H1 (cell line): ENCODE results near the gene BLNK. TPM values are rescaled to one million over a fixed set of nuclear protein-coding genes. Genes with fewer than 3 reads are reported as not detected.

Source experiments
- CTCF ChIA-PET: fragments of 300-600 bp; sonication (Branson Sonifier 250); formaldehyde crosslinking; loops from one replicate; lab custom pipeline; 2021; ENCODE audit not compliant: partially characterized antibody; lab: Charles Lee
- POLR2A ChIA-PET: fragments of 300-600 bp; sonication (Branson Sonifier 250); formaldehyde crosslinking; loops from one replicate; lab custom pipeline; 2021; ENCODE audit warnings: inconsistent platforms; ENCODE audit not compliant: partially characterized antibody; lab: Charles Lee
- DNase-seq, 2 experiments: peaks; one replicate each; pipeline versions ENCODE4 v3.0.0 to v3.0.0-alpha.2; 2010 to 2022; ENCODE audit warnings: low spot score in 2 of 2, low read depth in 1 of 2, mixed read lengths in 1 of 2
- FAIRE-seq: peaks from 2 replicates; lab custom pipeline; 2011; peaks lifted over from hg19 to GRCh38; lab: Jason Lieb, UNC
- H2AFZ ChIP-seq: 2 replicates; pipeline ENCODE4 v1.8.1; 2012; ENCODE audit warnings: low read length, inconsistent platforms
- H2AK5ac ChIP-seq: 2 replicates; pipeline ENCODE4 v1.6.1; 2013; ENCODE audit warnings: low read depth, low read length
- H2BK120ac ChIP-seq: replicated peaks from 2 replicates; pipeline ENCODE3; 2013; ENCODE audit warnings: low read depth, low read length, inconsistent platforms
- H2BK12ac ChIP-seq: 2 replicates; pipeline ENCODE4 v1.6.1; 2013; ENCODE audit warnings: low read depth, low read length
- H2BK15ac ChIP-seq: 2 replicates; pipeline ENCODE4 v1.6.1; 2013; ENCODE audit warnings: low read length
- H2BK20ac ChIP-seq: 2 replicates; pipeline ENCODE4 v1.6.1; 2013; ENCODE audit warnings: low read length
- H2BK5ac ChIP-seq: 2 replicates; pipeline ENCODE4 v1.6.1; 2013; ENCODE audit warnings: low read depth, low read length
- H3K14ac ChIP-seq: 2 replicates; pipeline ENCODE4 v1.6.1; 2013; ENCODE audit warnings: inconsistent platforms; ENCODE audit not compliant: insufficient read length
- H3K18ac ChIP-seq: 2 replicates; pipeline ENCODE4 v1.6.1; 2013; ENCODE audit warnings: low read length; ENCODE audit errors: extremely low read depth
- H3K23ac ChIP-seq: 2 replicates; pipeline ENCODE4 v1.6.1; 2013; ENCODE audit warnings: inconsistent platforms; ENCODE audit not compliant: insufficient read length
- H3K23me2 ChIP-seq: 2 replicates; pipeline ENCODE4 v1.6.1; 2013; ENCODE audit warnings: low read depth, low read length
- H3K27ac ChIP-seq: 2 replicates; pipeline ENCODE4 v1.6.1; 2011; ENCODE audit warnings: low read depth, low read length, inconsistent platforms
- H3K27me3 ChIP-seq, 4 experiments: replicated peaks in 1 of 4; 1 replicate in 1 of 4; 2 replicates in 3 of 4; pipeline versions ENCODE4 v1.6.1 to v1.8.1; 2011 to 2013; ENCODE audit warnings: low read length in 3 of 4, mild to moderate bottlenecking in 3 of 4, inconsistent platforms in 2 of 4, mixed read lengths in 2 of 4, moderate library complexity in 1 of 4; ENCODE audit not compliant: control insufficient read depth in 3 of 4, insufficient read depth in 3 of 4; ENCODE audit errors: extremely low read depth in 1 of 4
- H3K36me3 ChIP-seq, 4 experiments: 2 replicates each; pipeline versions ENCODE4 v1.6.1 to v1.8.1; 2011 to 2013; ENCODE audit warnings: mild to moderate bottlenecking in 4 of 4, low read length in 3 of 4, moderate library complexity in 2 of 4, control low read depth in 1 of 4, inconsistent platforms in 1 of 4; ENCODE audit not compliant: insufficient read depth in 4 of 4, control insufficient read depth in 2 of 4
- H3K4ac ChIP-seq: replicated peaks from 2 replicates; pipeline ENCODE3; 2013; ENCODE audit warnings: low read length, low read depth, mixed read lengths, inconsistent platforms; ENCODE audit not compliant: insufficient read length
- H3K4me1 ChIP-seq, 4 experiments: replicated peaks in 1 of 4; 1 replicate in 1 of 4; 2 replicates in 3 of 4; pipeline versions ENCODE4 v1.6.1 to v1.8.1; 2011 to 2013; ENCODE audit warnings: low read length in 3 of 4, inconsistent platforms in 2 of 4, mixed read lengths in 1 of 4; ENCODE audit not compliant: insufficient read depth in 4 of 4, control insufficient read depth in 3 of 4
- H3K4me2 ChIP-seq, 2 experiments: 2 replicates each; pipeline versions ENCODE4 v1.6.1 to v1.8.1; 2011 to 2013; ENCODE audit warnings: low read depth in 2 of 2, low read length in 2 of 2, control low read depth in 1 of 2, inconsistent platforms in 1 of 2, mild to moderate bottlenecking in 1 of 2; ENCODE audit not compliant: insufficient read depth in 1 of 2
- H3K4me3 ChIP-seq, 4 experiments: fragments of 200-600, 300-600 bp in 1 of 4; sonication (generic), shearing (Covaris generic), sonication (Bioruptor Twin) in 1 of 4; 2 replicates each; pipeline versions ENCODE4 v1.5.1 to v1.8.1; 2011 to 2016; ENCODE audit warnings: low read length in 4 of 4, low read depth in 3 of 4, control low read depth in 2 of 4, inconsistent platforms in 2 of 4, mild to moderate bottlenecking in 2 of 4, mixed read lengths in 1 of 4, moderate library complexity in 1 of 4; ENCODE audit not compliant: insufficient read depth in 2 of 4; ENCODE audit errors: extremely low read depth in 1 of 4
- H3K56ac ChIP-seq: replicated peaks from 2 replicates; pipeline ENCODE3; 2013; ENCODE audit warnings: low read depth, mild to moderate bottlenecking, mixed read lengths, low read length, inconsistent platforms; ENCODE audit not compliant: insufficient read length
- H3K79me1 ChIP-seq: 2 replicates; pipeline ENCODE4 v1.6.1; 2013; ENCODE audit warnings: low read depth, low read length, control low read depth
- H3K79me2 ChIP-seq, 2 experiments: 2 replicates each; pipeline versions ENCODE4 v1.6.1 to v1.8.1; 2012 to 2013; ENCODE audit warnings: low read length in 2 of 2, mild to moderate bottlenecking in 2 of 2, inconsistent platforms in 1 of 2; ENCODE audit not compliant: insufficient read depth in 2 of 2, control insufficient read depth in 1 of 2
- H3K9ac ChIP-seq, 4 experiments: replicated peaks in 1 of 4; 1 replicate in 1 of 4; 2 replicates in 3 of 4; pipeline versions ENCODE4 v1.6.1 to v1.8.1; 2011 to 2013; ENCODE audit warnings: low read depth in 3 of 4, low read length in 3 of 4, control low read depth in 2 of 4, mild to moderate bottlenecking in 2 of 4, moderate library complexity in 2 of 4, inconsistent platforms in 1 of 4; ENCODE audit errors: extremely low read depth in 1 of 4
- H3K9me3 ChIP-seq, 2 experiments: 2 replicates each; pipeline versions ENCODE4 v1.6.1 to v1.8.1; 2012 to 2013; ENCODE audit warnings: mild to moderate bottlenecking in 2 of 2, moderate library complexity in 2 of 2, control low read depth in 1 of 2, inconsistent platforms in 1 of 2, low read depth in 1 of 2, low read length in 1 of 2, mixed read lengths in 1 of 2; ENCODE audit not compliant: insufficient read depth in 2 of 2
- H4K20me1 ChIP-seq, 2 experiments: replicated peaks in 1 of 2; 2 replicates each; pipeline versions ENCODE3 to v1.8.1; 2011 to 2013; ENCODE audit warnings: inconsistent platforms in 2 of 2, low read length in 2 of 2, mild to moderate bottlenecking in 1 of 2; ENCODE audit not compliant: insufficient read depth in 2 of 2, control insufficient read depth in 1 of 2
- H4K5ac ChIP-seq: 2 replicates; pipeline ENCODE4 v1.6.1; 2013; ENCODE audit warnings: low read length, low read depth, mixed read lengths, inconsistent platforms; ENCODE audit not compliant: insufficient read length
- H4K8ac ChIP-seq: 2 replicates; pipeline ENCODE4 v1.8.0; 2013; ENCODE audit warnings: mild to moderate bottlenecking, moderate library complexity, low read length, inconsistent platforms; ENCODE audit not compliant: insufficient read depth; ENCODE audit errors: extremely low read depth
- H4K91ac ChIP-seq: replicated peaks from 2 replicates; pipeline ENCODE3; 2013; ENCODE audit warnings: low read length, mixed read lengths, inconsistent platforms; ENCODE audit not compliant: insufficient read length
- CEBPB ChIP-seq: IDR thresholded peaks from 2 replicates; pipeline ENCODE4 v1.6.1; 2012; ENCODE audit warnings: low read depth, low read length
- EZH2 ChIP-seq: fragments of 200-600 bp; sonication (generic); IDR thresholded peaks from 2 replicates; pipeline ENCODE4 v1.7.1; 2012; ENCODE audit warnings: low read depth, mild to moderate bottlenecking, moderate library complexity, low read length, inconsistent platforms; ENCODE audit not compliant: severe bottlenecking
- SAP30 ChIP-seq: fragments of 300-600 bp; sonication (generic); IDR thresholded peaks from 2 replicates; pipeline ENCODE4 v1.7.1; 2012; ENCODE audit warnings: low read length, moderate library complexity, mild to moderate bottlenecking, inconsistent platforms; ENCODE audit not compliant: insufficient read depth, insufficient replicate concordance
- SIN3A ChIP-seq, 2 experiments: IDR thresholded peaks in 1 of 2; conservative IDR thresholded peaks in 1 of 2; 2 replicates each; pipeline ENCODE4 v1.6.1; 2011 to 2012; ENCODE audit warnings: low read length in 2 of 2, improper control_type of control experiment in 1 of 2, low read depth in 1 of 2, mild to moderate bottlenecking in 1 of 2
- SP2 ChIP-seq: IDR thresholded peaks from 2 replicates; pipeline ENCODE4 v1.6.1; 2012; ENCODE audit warnings: mild to moderate bottlenecking, low read length, inconsistent platforms
- SUZ12 ChIP-seq: fragments of 200-600 bp; sonication (generic); IDR thresholded peaks from 2 replicates; pipeline ENCODE4 v1.6.1; 2012; ENCODE audit warnings: mild to moderate bottlenecking, inconsistent platforms, low read length, moderate library complexity, mixed read lengths
- WGBS, 2 experiments: shearing (Covaris generic) in 1 of 2; methylation state at CpG; one replicate each; pipeline versions ENCODE4 v1.1.6 to v1.1.7; 2013 to 2015; ENCODE audit warnings: low lambda C conversion rate in 2 of 2, mixed read lengths in 2 of 2, inconsistent platforms in 1 of 2, low coverage in 1 of 2, missing lambda C conversion rate in 1 of 2; ENCODE audit not compliant: insufficient replicate concordance in 2 of 2, insufficient coverage in 1 of 2, insufficient read length in 1 of 2; ENCODE audit errors: extremely low coverage in 1 of 2, missing lambda C conversion rate in 1 of 2; 5-methylcytosine and 5-hydroxymethylcytosine counted together
- polyA plus RNA-seq, 7 experiments: library from polyadenylated mRNA; depleted of rRNA in 3 of 7; stranded (reverse) in 5 of 7; unstranded in 2 of 7; fragments of >200 nt in 5 of 7; fragments of 200-250 nt in 2 of 7; gene quantifications; 1 replicate in 5 of 7; 2 replicates in 1 of 7; 4 replicates in 1 of 7; pipeline versions ENCODE4 v1.2.1 to v1.2.3, GENCODE V29; 2011 to 2013; ENCODE audit warnings: missing spikeins in 2 of 7, mixed read lengths in 2 of 7
- total RNA-seq: library from RNA; stranded (reverse); fragmentation: NEBNext Ultra II Directional; extraction: Animal tissue kit (Norgen Biotek cat#: 25700); gene quantifications from 2 replicates; pipeline ENCODE4 v1.2.1, GENCODE V29; 2021
- TF ChIP-seq, protein P1 (sequence below): IDR thresholded peaks from 2 replicates; pipeline ENCODE4 v1.6.1; 2012; ENCODE audit warnings: inconsistent platforms
- TF ChIP-seq, protein P2 (sequence below), 3 experiments: IDR thresholded peaks; 1 replicate in 2 of 3; 2 replicates in 1 of 3; pipeline versions ENCODE4 v1.5.1 to v1.6.1; 2011; ENCODE audit warnings: low read length in 3 of 3, mild to moderate bottlenecking in 3 of 3, inconsistent platforms in 2 of 3, low read depth in 1 of 3, moderate library complexity in 1 of 3; ENCODE audit not compliant: insufficient read depth in 1 of 3; ENCODE audit errors: control extremely low read depth in 1 of 3
- TF ChIP-seq, protein P3 (sequence below): IDR thresholded peaks from 2 replicates; pipeline ENCODE4 v1.6.1; 2011; ENCODE audit warnings: low read length, improper control_type of control experiment

BLNK gene
- total and polyA plus RNA-seq, 2 of the 8 experiments (the other 6 are each of a cell fraction or from before 2014, with no cell fraction given), result not detected

DNA sequence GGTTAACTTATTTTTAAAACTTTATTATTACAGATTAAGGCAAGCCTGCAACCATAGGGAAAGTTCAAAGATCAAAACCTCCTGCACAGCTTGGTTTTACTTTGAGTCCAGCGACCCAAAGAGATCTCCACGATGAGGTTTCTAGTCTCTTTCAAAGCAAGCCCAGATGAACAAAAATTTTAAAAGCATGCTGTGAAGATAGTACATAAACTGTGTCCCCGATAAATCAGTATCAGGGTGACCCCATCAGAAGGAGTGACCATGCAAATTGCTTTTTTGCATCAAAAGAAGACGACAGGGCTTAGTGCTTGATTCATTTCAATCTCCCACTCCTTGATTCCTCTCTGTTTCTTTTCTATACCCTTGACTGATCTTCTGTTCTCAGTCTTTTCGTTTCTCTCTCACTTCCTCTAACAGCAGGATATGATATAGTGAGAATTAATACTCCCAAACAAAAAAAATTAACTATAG, 16.8 kb upstream of the BLNK start:
- no peaks in the 10 kb centered on the region for H3K23me2 ChIP-seq
- no peaks in the 10 kb centered on the region for H3K79me2 ChIP-seq
- H3K4me2 ChIP-seq, result no peak overlapping the region
- H4K20me1 ChIP-seq, result no peaks in the 10 kb centered on the region
- WGBS, 2 experiments, result 71% methylated on average over 5 of the region's 5 CpGs; no CpG with 5 or more reads in 1 of the 2 experiments
- no peak overlapping the region for H2AK5ac ChIP-seq
- H2BK15ac ChIP-seq, result no peak overlapping the region
- H3K9ac ChIP-seq, result no peak overlapping the region
- H3K4me1 ChIP-seq, result peaks cover 0 to 3% (median 0%) of the 10 kb centered on the region in 4 experiments; a peak in 2 of 7 replicates
- H2AFZ ChIP-seq, result peak overlapping the region; percentile 74; the same call in 1 of the 2 replicates
- H3K36me3 ChIP-seq, result no peaks in the 10 kb centered on the region
- H2BK120ac ChIP-seq, result no peak overlapping the region
- ChIA-PET POLR2A (no interaction called here), CTCF (interaction anchor here (0.7 to 4.9 kb wide), 7 partner anchors 14 to 271 kb away, joined by 3 to 38 read pairs (median 3); no protein-coding TSS in a partner anchor)
- H4K5ac ChIP-seq, result no peak overlapping the region
- no peak overlapping the region for H3K56ac ChIP-seq
- no peaks in the 10 kb centered on the region for H3K79me1 ChIP-seq
- H3K27me3 ChIP-seq, result peaks cover 0 to 2% (median 0%) of the 10 kb centered on the region in 4 experiments; a peak in 1 of 7 replicates
- no peaks in the 10 kb centered on the region for H3K9me3 ChIP-seq
- H3K4me3 ChIP-seq, result no peak overlapping the region
- H3K23ac ChIP-seq, result no peak overlapping the region
- no peak overlapping the region for H3K14ac ChIP-seq
- H2BK20ac ChIP-seq, result no peak overlapping the region
- no peak overlapping the region for H3K27ac ChIP-seq
- H3K4ac ChIP-seq, result no peak overlapping the region
- H3K18ac ChIP-seq, result no peak overlapping the region
- H4K91ac ChIP-seq, result no peak overlapping the region
- no peak overlapping the region for H4K8ac ChIP-seq
- H2BK12ac ChIP-seq, result no peak overlapping the region
- no peak overlapping the region for H2BK5ac ChIP-seq
- DNase-seq, result no peak
- FAIRE-seq, result no peak
- TF ChIP-seq SIN3A (conservative IDR thresholded peaks at IDR 0.05 in 1 of 2, IDR thresholded peaks at IDR 0.05 in 1 of 2; ENCODE audit: low read depth in 1 of 2, low read length in 2 of 2), result no peak
- TF ChIP-seq, protein P1, sequence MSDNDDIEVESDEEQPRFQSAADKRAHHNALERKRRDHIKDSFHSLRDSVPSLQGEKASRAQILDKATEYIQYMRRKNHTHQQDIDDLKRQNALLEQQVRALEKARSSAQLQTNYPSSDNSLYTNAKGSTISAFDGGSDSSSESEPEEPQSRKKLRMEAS, result no peak
- no peak for TF ChIP-seq SAP30
- no peak for TF ChIP-seq SUZ12
- TF ChIP-seq, protein P2, sequence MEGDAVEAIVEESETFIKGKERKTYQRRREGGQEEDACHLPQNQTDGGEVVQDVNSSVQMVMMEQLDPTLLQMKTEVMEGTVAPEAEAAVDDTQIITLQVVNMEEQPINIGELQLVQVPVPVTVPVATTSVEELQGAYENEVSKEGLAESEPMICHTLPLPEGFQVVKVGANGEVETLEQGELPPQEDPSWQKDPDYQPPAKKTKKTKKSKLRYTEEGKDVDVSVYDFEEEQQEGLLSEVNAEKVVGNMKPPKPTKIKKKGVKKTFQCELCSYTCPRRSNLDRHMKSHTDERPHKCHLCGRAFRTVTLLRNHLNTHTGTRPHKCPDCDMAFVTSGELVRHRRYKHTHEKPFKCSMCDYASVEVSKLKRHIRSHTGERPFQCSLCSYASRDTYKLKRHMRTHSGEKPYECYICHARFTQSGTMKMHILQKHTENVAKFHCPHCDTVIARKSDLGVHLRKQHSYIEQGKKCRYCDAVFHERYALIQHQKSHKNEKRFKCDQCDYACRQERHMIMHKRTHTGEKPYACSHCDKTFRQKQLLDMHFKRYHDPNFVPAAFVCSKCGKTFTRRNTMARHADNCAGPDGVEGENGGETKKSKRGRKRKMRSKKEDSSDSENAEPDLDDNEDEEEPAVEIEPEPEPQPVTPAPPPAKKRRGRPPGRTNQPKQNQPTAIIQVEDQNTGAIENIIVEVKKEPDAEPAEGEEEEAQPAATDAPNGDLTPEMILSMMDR (IDR thresholded peaks at IDR 0.05; ENCODE audit: control extremely low read depth in 1 of 3, insufficient read depth in 1 of 3, low read depth in 1 of 3, low read length in 3 of 3), result no peak
- TF ChIP-seq, protein P3, sequence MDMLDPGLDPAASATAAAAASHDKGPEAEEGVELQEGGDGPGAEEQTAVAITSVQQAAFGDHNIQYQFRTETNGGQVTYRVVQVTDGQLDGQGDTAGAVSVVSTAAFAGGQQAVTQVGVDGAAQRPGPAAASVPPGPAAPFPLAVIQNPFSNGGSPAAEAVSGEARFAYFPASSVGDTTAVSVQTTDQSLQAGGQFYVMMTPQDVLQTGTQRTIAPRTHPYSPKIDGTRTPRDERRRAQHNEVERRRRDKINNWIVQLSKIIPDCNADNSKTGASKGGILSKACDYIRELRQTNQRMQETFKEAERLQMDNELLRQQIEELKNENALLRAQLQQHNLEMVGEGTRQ, result no peak
- TF ChIP-seq SP2, result no peak
- TF ChIP-seq CEBPB, result no peak
- TF ChIP-seq EZH2, result no peak
